GM06990 (cell line): ENCODE measurements around the gene SIRT2.

Source experiments
- DNase-seq: peaks from one replicate; pipeline ENCODE4 v3.0.0-alpha.2; 2011; ENCODE audit not compliant: insufficient read length; ENCODE audit errors: extremely low read depth
- H3K27me3 ChIP-seq: replicated peaks from 2 replicates; pipeline ENCODE4 v1.6.0; 2011; ENCODE audit warnings: low read length; ENCODE audit not compliant: control insufficient read depth, insufficient read depth
- H3K36me3 ChIP-seq: 2 replicates; pipeline ENCODE4 v1.5.1; 2011; ENCODE audit warnings: low read length; ENCODE audit not compliant: control insufficient read depth, insufficient read depth
- H3K4me3 ChIP-seq: replicated peaks from 2 replicates; pipeline ENCODE4 v1.5.1; 2011; ENCODE audit warnings: low read depth, mild to moderate bottlenecking, control low read depth, low read length
- CTCF ChIP-seq: IDR thresholded peaks from 2 replicates; pipeline ENCODE4 v1.5.1; 2011; ENCODE audit warnings: low read length, control low read depth, mild to moderate bottlenecking, inconsistent platforms; ENCODE audit not compliant: insufficient read depth, poor library complexity, severe bottlenecking

Gene SIRT2

DNA sequence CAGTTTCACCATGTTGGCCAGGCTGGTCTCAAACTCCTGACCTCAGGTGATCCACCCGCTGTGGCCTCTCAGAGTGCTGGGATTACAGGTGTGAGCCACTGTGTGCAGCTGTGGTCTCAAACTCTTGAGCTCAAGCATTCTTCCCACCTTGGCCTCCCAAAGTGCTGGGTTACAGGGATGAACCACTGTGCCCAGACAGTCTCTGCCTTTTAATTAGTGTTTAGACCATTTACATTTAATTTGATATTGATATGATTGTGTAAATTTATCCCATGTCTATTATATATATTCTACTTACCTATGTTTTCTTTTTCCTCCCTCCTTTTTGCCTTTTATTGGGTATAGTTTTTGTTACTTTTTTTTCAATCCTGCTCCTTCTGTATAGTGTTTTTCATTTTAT lies 2.3 kb upstream of the SIRT2 start:
- H3K4me3 ChIP-seq = no peak overlapping the region
- H3K36me3 ChIP-seq = peaks cover 2% of the 10 kb centered on the region
- no peak for TF ChIP-seq CTCF

DNA sequence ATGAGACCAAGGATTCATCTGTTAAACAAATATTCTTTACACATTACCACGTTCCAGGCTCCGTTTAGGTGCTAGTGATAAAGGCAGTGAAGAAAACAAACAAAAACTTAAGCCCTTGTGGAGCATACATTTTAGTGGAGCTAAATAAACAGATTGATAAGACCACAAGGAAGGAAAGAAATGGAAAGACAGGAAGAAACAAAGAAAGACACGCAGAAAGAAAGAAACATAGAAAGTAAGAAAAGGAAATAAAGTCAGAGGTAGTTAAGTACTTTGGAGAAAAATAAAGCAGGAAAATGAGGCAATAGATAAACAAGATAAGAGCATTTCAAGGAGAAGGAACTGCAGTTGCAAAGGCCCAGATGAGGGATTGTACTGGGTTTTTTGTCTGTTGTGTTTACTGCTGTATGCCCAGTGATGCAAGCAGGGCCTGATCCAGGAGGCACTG lies 1.3 kb upstream of the SIRT2 start:
- DNase-seq = no peak
- no peak for TF ChIP-seq CTCF
- no peaks in the 10 kb centered on the region for H3K36me3 ChIP-seq
- H3K4me3 ChIP-seq = peak overlapping the region; percentile 74
- H3K27me3 ChIP-seq = no peaks in the 10 kb centered on the region

More for the DNA sequence above, 2.3 kb upstream of the SIRT2 start:
- H3K27me3 ChIP-seq = no peaks in the 10 kb centered on the region
- no peak for DNase-seq

DNA sequence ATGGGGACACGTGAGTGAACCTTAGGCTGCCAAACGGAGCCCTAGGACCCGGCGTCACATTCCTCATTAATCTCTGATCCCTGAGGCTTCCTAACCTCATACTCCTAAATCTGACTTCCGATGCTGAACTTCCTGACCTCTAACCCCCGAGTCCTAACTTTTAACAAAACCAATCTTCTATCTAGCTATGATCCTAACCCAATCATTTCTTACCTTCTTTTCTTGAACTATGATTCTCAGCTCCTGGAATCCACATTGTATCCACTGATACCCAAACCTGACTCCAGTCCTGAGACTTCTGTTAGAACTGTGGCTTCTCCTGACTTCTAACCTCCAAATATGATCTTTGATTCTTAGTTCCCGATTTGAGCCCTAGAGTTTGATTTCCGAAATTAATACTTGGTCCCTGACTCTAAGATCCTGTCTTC lies 798 bp upstream of the SIRT2 start:
- Histone ChIP-seq H3K27me3 (no peaks in the 10 kb centered on the region), H3K36me3 (no peaks in the 10 kb centered on the region), H3K4me3 (peak overlapping the region; percentile 74)
- no peak for DNase-seq
- TF ChIP-seq CTCF = no peak

DNA sequence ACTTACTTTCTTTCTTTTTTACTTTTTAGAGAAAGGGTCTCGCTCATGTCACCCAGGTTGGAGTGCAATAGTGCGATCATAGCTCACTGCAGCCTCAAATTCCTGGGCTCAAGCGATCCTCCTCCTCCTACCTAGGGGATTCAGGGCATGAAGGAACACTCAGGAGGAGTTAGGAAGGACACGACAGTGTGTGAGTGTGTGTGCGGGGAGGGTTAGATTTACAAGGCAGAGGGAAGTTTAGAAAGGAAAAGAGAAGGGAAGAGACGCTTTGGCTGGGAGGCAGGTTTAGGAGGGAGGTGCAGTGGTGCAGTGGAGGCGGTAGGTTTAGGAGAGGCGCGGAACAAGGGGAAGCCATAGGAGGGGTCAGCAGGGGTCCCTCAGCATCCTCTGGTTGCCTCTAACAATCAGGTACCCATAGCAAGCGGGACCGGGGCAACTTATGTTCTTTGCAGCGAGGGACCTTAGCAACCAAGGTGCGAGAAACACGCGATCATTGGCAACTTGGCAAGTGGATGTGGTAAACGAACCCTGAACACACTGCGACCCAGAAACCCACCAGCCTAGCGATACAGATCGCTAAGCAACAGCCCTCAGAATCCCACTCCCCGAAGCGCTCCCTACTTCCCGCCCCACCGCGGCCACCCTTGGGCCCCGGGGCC lies 501 bp downstream of the SIRT2 start:
- H3K27me3 ChIP-seq = no peaks in the 10 kb centered on the region
- no peak for TF ChIP-seq CTCF
- DNase-seq = no peak
- H3K4me3 ChIP-seq = peak overlapping the region; percentile 77
- H3K36me3 ChIP-seq = no peaks in the 10 kb centered on the region

DNA sequence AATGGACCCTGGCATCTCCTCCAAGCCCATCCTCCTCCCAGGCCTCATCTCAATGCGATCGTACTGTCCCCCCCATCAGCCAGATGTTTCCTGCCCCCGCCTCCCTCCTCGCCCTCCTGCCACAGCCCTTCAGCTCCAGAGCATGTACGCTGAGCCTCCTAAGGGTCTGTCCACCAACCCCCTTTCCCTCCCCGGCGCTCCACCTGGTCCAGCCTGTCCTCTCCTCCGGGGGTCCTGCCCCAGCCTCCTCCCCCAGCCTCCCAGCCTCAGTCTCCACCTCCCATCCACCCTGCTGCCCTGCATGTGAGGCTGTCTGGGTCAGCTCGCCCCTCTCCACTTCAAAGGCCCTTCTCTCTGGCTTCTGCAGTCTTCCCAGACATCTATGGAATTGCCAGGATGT lies 4.5 kb downstream of the SIRT2 start:
- H3K36me3 ChIP-seq = no peaks in the 10 kb centered on the region; the same call in 1 of the 2 replicates
- no peak for DNase-seq
- H3K27me3 ChIP-seq = no peaks in the 10 kb centered on the region
- H3K4me3 ChIP-seq = no peak overlapping the region
- TF ChIP-seq CTCF = no peak

- no peak for TF ChIP-seq CTCF
- no peaks in the 10 kb centered on the region for H3K27me3 ChIP-seq
- no peak for DNase-seq
- H3K4me3 ChIP-seq = no peak overlapping the region
- no peaks in the 10 kb centered on the region; the same call in none of the 2 replicates for H3K36me3 ChIP-seq
These were observed 6.1 kb downstream of the SIRT2 start for GRCh38 chr19:38893341-38893771.
